Measurements from ENCODE around the gene COPG2.

DNA sequence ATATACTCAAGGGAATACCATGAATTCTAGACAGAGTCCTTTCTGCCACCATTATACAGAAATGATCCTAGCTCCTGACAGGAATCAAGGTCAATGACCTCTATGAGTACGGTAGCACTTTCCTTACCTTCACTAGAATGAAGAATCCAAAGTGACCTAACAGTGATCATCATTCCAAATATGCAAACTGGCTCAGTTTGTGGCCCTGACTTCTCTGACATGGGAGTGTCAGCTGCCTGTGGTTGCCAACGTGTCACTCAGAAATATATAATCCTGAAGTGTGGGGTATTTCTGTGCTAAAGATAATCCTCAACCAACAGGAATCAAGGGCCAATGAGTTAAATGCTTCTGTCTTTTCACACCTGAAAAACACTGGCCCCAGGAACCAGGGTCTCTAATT is 45.7 kb downstream of the COPG2 start:
- TF ChIP-seq, protein P1, sequence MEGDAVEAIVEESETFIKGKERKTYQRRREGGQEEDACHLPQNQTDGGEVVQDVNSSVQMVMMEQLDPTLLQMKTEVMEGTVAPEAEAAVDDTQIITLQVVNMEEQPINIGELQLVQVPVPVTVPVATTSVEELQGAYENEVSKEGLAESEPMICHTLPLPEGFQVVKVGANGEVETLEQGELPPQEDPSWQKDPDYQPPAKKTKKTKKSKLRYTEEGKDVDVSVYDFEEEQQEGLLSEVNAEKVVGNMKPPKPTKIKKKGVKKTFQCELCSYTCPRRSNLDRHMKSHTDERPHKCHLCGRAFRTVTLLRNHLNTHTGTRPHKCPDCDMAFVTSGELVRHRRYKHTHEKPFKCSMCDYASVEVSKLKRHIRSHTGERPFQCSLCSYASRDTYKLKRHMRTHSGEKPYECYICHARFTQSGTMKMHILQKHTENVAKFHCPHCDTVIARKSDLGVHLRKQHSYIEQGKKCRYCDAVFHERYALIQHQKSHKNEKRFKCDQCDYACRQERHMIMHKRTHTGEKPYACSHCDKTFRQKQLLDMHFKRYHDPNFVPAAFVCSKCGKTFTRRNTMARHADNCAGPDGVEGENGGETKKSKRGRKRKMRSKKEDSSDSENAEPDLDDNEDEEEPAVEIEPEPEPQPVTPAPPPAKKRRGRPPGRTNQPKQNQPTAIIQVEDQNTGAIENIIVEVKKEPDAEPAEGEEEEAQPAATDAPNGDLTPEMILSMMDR (IDR thresholded peaks at IDR 0.05 in 4 of 5, conservative IDR thresholded peaks at IDR 0.05 in 1 of 5) = no peak
- no peak for TF ChIP-seq POLR2A (IDR thresholded peaks at IDR 0.05)
